RWPE2 (cell line): ENCODE results near the gene INKA2.
A peak's percentile ranks its signal among the peaks of the same experiment; 100 is the strongest.

Experiments used
- ATAC-seq: fragments of 200-7000 bp; cut with Tn5 transposase; 3 replicates; pipeline ENCODE4 v1.9.1; 2021; ENCODE audit warnings: low read depth
- DNase-seq: peaks from one replicate; pipeline ENCODE4 v3.0.0-alpha.2; 2020; ENCODE audit warnings: low spot score
- H3K27ac ChIP-seq: fragments of 450-650 bp; 2 replicates; pipeline ENCODE4 v1.5.1; 2017; ENCODE audit warnings: mild to moderate bottlenecking; ENCODE audit not compliant: poor library complexity, severe bottlenecking
- H3K27me3 ChIP-seq: fragments of 250-450 bp; sonication (Bioruptor Pico); 2 replicates; pipeline ENCODE4 v1.5.1; 2021; ENCODE audit warnings: mild to moderate bottlenecking, moderate library complexity; ENCODE audit not compliant: insufficient read depth, poor library complexity, severe bottlenecking
- H3K36me3 ChIP-seq: fragments of 250-450 bp; sonication (Bioruptor Pico); 2 replicates; pipeline ENCODE4 v1.5.1; 2020; ENCODE audit warnings: low read depth, mild to moderate bottlenecking, moderate library complexity
- H3K4me1 ChIP-seq: fragments of 250-450 bp; sonication (Bioruptor Pico); 2 replicates; pipeline ENCODE4 v1.5.1; 2021; ENCODE audit warnings: mild to moderate bottlenecking, moderate library complexity; ENCODE audit not compliant: insufficient read depth, poor library complexity, severe bottlenecking
- H3K4me3 ChIP-seq: fragments of 250-450 bp; sonication (Bioruptor Pico); 2 replicates; pipeline ENCODE4 v1.5.1; 2021; ENCODE audit warnings: mild to moderate bottlenecking, moderate library complexity; ENCODE audit not compliant: severe bottlenecking
- H3K9me3 ChIP-seq: fragments of 250-450 bp; sonication (Bioruptor Pico); 2 replicates; pipeline ENCODE4 v1.5.1; 2021; ENCODE audit warnings: mild to moderate bottlenecking, moderate library complexity; ENCODE audit not compliant: severe bottlenecking
- TF ChIP-seq, protein P1 (sequence below): fragments of 450-650 bp; IDR thresholded peaks from one replicate; pipeline ENCODE4 v1.5.1; 2017; ENCODE audit warnings: mild to moderate bottlenecking, moderate library complexity; ENCODE audit not compliant: poor library complexity, severe bottlenecking

INKA2 gene

DNA sequence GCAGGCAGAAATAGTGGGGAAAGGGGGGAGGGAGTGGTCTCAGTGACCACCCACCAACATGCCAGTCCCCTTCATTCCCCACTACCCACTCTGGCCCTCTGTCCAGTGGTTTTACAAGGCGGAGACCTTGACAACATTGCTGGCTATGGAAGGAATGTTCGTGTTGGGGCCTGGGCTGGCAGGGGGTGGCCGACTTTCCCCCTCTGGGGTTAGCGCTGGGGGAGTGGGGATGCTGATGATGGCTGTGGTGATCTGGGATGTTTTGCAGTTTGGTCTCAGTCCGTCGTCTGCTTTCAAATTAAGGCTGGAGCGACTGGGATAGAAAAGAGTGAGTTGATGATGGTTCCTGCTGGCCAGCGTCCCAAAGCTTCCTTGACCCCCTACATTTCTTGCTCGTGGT, 36.8 kb upstream of the INKA2 start:
- DNase-seq = no peak
- Histone ChIP-seq H3K36me3 (no peaks in the 10 kb centered on the region), H3K27ac (no peak overlapping the region), H3K4me1 (no peaks in the 10 kb centered on the region), H3K27me3 (no peaks in the 10 kb centered on the region), H3K4me3 (no peak overlapping the region), H3K9me3 (no peaks in the 10 kb centered on the region)
- TF ChIP-seq, protein P1, sequence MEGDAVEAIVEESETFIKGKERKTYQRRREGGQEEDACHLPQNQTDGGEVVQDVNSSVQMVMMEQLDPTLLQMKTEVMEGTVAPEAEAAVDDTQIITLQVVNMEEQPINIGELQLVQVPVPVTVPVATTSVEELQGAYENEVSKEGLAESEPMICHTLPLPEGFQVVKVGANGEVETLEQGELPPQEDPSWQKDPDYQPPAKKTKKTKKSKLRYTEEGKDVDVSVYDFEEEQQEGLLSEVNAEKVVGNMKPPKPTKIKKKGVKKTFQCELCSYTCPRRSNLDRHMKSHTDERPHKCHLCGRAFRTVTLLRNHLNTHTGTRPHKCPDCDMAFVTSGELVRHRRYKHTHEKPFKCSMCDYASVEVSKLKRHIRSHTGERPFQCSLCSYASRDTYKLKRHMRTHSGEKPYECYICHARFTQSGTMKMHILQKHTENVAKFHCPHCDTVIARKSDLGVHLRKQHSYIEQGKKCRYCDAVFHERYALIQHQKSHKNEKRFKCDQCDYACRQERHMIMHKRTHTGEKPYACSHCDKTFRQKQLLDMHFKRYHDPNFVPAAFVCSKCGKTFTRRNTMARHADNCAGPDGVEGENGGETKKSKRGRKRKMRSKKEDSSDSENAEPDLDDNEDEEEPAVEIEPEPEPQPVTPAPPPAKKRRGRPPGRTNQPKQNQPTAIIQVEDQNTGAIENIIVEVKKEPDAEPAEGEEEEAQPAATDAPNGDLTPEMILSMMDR = no peak
- ATAC-seq = no peak

DNA sequence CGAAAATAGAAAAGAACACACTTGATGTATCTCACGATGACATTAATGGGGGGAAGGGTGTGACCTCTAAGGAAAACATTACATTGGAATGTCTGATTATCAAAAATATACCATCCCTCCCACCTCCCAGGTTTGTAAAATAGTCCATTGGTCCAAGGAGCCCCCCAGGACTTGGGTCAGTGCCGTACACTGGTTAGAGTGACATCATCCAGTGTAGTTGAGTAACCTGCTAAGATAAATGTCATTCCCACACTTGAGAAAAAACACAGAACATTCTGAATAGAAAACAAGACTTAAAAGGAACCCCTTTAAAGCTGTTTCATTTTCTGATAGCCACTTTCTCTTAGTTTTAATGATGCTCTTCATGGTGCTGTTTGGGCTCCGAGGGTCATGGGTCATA, 31.7 kb upstream of the INKA2 start:
- no peaks in the 10 kb centered on the region for H3K9me3 ChIP-seq
- no peak for ATAC-seq
- H3K27me3 ChIP-seq = no peaks in the 10 kb centered on the region
- no peak for DNase-seq
- no peak overlapping the region for H3K4me3 ChIP-seq
- H3K36me3 ChIP-seq = peaks cover 34% of the 10 kb centered on the region
- H3K4me1 ChIP-seq = no peaks in the 10 kb centered on the region
- TF ChIP-seq, protein P1 = no peak
- no peak overlapping the region for H3K27ac ChIP-seq

DNA sequence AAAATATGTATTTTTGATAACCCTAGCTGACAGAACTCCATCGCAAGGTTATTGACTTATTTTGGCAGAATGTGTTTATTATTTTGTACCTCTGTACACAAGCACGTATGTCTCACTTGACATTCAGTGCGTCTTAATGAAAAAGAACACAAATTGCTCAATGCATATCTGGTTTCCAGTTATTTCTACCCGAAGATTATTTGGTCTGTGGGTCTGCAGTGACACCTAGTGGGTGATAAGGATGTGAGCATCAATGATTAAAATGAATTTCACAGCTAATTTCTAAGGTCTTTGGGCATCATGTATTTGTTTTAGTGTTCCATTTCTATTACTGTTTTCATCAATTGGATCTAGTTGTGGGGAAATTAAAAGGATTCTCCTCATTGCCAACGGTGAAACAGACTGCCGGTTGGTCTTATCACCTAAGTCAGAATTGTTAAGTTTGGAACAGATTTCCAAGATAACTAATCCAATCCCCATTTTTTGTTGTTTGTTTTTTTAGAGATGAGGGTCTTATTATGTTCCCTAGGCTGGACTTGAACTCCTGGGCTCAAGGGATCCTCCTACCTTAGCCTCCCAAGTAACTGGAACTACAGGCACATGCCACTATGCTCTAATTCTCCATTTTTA, 30.4 kb upstream of the INKA2 start:
- H3K9me3 ChIP-seq = no peaks in the 10 kb centered on the region
- no peak overlapping the region for H3K4me3 ChIP-seq
- DNase-seq (no peak), ATAC-seq (peak; percentile 49; the same call in 2 of the 3 replicates)
- TF ChIP-seq, protein P1 = peak; percentile 91
- H3K4me1 ChIP-seq = no peaks in the 10 kb centered on the region
- peaks cover 47% of the 10 kb centered on the region for H3K36me3 ChIP-seq
- H3K27me3 ChIP-seq = no peaks in the 10 kb centered on the region
- H3K27ac ChIP-seq = no peak overlapping the region

DNA sequence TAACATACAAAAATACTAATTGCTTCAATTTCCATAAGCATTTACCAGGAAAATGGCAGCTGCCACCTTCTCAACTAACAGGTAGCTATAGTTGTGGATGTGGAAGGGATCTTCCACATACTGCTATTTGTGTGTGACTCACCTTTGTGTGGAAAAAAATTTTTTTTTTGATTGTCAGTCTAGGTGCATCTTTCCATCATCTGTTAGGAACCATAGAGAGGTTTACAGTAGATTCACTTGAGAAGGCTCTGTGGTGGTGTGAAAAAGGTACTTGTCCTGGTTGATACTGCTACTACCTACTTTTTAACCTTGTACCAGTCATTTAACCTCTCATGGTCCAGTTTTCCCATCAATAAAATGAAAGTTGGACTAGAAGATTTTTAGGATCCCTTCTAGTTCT, 29.4 kb upstream of the INKA2 start:
- no peaks in the 10 kb centered on the region for H3K4me1 ChIP-seq
- no peaks in the 10 kb centered on the region for H3K9me3 ChIP-seq
- H3K4me3 ChIP-seq = no peak overlapping the region
- H3K36me3 ChIP-seq = peaks cover 57% of the 10 kb centered on the region
- no peak for ATAC-seq
- H3K27me3 ChIP-seq = no peaks in the 10 kb centered on the region
- DNase-seq = no peak
- TF ChIP-seq, protein P1 = no peak
- no peak overlapping the region for H3K27ac ChIP-seq

DNA sequence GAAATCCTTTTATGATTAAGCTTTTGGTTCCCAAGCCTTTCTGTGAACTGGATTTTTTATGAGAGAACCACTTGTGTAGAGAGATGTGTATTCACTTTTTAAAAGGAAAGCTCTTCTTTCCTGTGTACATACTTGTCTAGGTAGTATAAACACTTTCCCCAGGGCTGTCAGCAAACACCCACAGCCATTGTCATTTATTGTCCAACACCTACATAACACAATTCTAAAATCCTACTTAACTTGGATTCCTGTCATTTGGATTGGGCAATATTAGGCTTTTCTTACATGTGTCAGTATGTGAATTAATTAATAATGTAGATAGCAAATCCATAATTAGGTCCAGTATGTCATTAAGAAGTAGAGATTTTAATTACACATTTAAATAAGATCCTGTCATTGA, 28.8 kb upstream of the INKA2 start:
- Histone ChIP-seq H3K36me3 (peaks cover 63% of the 10 kb centered on the region), H3K4me3 (no peak overlapping the region), H3K27me3 (no peaks in the 10 kb centered on the region), H3K9me3 (no peaks in the 10 kb centered on the region), H3K27ac (no peak overlapping the region), H3K4me1 (no peaks in the 10 kb centered on the region)
- DNase-seq (no peak), ATAC-seq (no peak)
- TF ChIP-seq, protein P1 = no peak
